Ramos (cell line): ENCODE measurements around the gene P2RY1.
"Not testable (repeated sequence)": the region's sequence is repeated elsewhere in the genome, so short reads cannot be mapped to it uniquely, and the experiment has no call there.

Source experiments
- in situ Hi-C: fragments of 300-500 bp; cut with MboI; formaldehyde crosslinking; loops from one replicate; pipeline ENCODE4 v1.14.3; 2022; ENCODE audit warnings: low sequenced_read_pairs; ENCODE audit not compliant: unreplicated experiment

P2RY1 gene

GRCh38 chr3:152835601-152836102, 721 bp downstream of the P2RY1 start:
- in situ Hi-C loops, result no loop called here

GRCh38 chr3:152836269-152836668, 1.3 kb downstream of the P2RY1 start:
- in situ Hi-C loops, result no loop called here

DNA sequence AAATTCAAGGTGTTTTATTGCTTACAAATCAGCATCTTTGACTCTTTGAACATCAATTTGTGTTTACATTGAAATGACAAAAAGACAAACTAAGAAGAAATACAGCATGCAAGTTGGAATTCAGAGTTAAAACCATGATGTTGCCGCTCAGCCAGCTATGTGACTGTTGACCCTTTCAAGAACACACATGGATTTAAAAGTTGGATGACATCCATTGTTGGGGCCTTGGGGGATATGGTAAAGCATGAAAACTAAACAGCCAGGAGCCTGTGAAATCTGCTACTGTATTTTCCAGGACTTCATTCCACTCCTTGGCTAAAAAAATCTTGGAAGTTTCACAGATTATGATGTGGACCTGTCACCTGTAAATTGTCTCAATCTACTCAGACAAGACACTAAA, 4.6 kb downstream of the P2RY1 start:
- in situ Hi-C loops, result no loop called here

GRCh38 chr3:152841131-152841530, 6.2 kb downstream of the P2RY1 start:
- in situ Hi-C loops, result no loop called here

DNA sequence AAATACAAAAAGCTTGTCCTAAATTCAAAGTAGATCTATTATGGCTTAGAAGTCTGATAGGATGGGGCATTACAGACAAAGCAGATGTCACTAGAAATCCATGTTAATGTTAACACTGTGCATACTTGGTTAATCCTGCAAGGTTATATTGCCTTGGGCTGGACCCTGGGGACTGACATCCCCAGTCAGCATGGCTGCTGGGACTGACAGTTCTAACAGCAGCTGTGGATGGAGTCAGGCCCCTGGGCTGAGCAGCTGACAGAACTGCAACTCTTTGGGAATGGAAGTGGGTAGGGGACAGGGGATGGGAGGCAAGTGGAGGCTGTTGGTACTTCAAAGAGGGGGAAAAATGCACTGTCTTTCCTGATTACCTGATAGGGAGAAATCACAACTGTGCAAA, 7.5 kb downstream of the P2RY1 start:
- in situ Hi-C loops, result no loop called here

GRCh38 chr3:152843955-152844354, 9.0 kb downstream of the P2RY1 start:
- in situ Hi-C loops, result no loop called here

DNA sequence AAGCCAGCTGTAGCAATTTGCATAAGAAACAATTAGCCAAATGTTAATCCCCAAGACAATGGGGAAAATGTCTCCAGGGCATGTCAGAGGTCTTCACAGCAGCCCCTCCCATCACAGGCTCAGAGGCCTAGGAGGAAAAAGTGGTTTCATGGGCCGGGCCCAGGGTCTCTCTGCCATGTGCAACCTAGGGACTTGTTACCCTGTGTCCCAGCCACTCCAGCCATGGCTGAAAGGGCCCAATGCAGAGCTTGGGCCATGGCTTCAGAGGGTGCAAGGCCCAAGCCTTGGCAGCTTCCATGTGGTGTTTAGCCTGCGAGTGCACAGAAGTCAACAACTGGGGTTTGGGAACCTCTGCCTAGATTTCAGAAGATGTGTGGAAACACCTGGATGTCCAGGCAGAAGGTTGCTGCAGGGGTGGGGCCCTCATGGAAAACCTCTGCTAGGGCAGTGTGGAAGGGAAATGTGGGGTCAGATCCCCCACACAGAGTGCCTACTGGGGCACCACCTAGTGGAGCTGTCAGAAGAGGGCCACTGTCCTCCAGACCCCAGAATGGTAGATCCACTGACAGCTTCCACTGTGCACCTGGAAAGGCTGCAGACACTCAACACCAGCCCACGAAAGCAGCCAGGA, 11.8 kb downstream of the P2RY1 start:
- in situ Hi-C loops, result not testable (repeated sequence)

- in situ Hi-C loops, result not testable (repeated sequence)
Measured at GRCh38 chr3:152847599-152847998, 12.7 kb downstream of the P2RY1 start.

- in situ Hi-C loops, result no loop called here
Measured at GRCh38 chr3:152849996-152850578, 15.2 kb downstream of the P2RY1 start.

- in situ Hi-C loops, result no loop called here
Measured at GRCh38 chr3:152853196-152853595, 18.3 kb downstream of the P2RY1 start.

DNA sequence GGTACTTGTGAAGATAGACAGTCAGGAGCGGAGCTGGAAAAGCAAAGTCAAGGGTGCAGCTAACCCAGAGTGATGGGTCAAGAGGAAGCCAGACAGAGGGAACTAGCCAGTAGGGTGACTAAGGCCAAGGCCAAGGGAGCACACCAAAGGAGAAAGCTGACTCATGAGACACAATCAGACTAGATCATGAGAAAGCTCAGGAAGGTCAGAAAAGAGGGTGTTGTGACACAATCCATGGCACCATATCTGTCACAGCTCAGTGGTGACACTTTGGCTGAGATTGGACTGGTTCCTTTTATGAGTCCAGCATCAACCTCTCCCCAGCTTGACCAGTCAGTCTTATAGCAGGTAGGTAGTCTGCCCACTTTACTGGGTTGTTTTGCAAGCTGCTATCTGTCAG, 22.2 kb downstream of the P2RY1 start:
- in situ Hi-C loops, result no loop called here

DNA sequence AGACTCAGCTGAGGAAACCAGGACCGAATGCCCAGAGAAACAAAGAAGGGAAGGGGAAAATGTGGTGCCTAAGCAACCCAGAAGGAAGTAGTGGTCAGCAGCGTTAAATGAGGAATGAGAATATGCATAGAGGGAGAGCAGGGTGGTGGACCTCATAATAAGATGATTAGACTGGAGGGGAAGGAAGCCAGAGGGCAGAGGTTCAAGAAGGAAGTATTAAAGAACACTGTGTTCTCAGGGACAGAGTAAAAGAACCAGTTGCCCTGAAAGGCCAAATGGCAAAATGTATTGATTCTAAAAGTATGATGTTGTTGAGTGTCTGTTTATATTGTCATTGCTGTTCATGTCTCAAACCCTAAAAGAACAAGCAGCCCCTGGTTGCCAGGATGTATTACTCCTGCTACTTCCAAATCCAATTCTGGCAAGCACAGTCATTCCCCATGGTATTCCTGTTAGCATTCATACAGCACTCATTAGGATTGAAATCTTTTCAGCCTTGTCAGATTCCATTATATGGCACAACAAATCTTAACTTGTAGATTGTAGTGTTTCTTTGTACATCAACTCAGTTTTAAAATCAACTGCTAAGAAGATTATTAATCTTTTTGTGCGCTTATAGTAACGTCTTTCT, 23.4 kb downstream of the P2RY1 start:
- in situ Hi-C loops, result no loop called here

DNA sequence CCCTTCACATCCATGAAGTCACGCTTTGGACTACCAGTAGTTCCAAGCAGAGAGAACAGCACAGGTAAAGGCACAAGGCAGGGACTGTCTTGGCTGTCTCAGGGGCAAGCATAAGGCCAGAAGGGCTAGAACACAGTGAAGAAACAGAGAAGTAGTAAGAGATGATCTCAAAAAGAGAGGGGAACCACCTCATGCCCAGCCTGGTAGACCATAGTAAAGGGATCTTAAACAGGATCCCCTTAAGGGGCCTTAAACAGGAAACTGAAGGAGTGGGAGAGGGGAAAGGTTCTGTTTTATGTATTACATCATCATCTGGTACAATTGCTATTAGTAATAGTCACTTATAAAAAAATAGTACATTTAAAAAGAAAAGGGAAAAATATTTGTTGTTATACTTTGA, 25.8 kb downstream of the P2RY1 start:
- in situ Hi-C loops, result no loop called here

GRCh38 chr3:152865668-152866245, 30.8 kb downstream of the P2RY1 start:
- in situ Hi-C loops, result no loop called here

DNA sequence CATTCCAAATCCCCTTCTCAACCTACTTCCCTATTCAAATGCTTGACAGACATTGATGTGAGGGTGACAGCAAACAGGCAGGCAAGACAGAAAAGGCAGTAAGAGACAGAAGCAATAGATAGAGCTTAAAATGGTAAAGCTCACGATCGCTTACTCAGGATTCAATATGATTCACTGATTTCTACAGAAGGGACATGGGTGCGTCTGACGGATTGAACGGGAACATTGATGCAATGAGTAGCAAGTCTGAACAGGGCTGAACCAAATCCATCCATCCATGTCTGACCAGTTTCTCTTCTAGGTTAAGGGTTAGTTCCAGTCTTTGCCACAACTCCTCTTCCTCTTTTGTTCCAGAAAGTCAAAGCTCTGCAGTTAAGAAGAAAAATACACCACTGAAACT, 35.1 kb downstream of the P2RY1 start:
- in situ Hi-C loops, result no loop called here

- in situ Hi-C loops, result not testable (repeated sequence)
Measured at GRCh38 chr3:152873314-152873713, 38.4 kb downstream of the P2RY1 start.

DNA sequence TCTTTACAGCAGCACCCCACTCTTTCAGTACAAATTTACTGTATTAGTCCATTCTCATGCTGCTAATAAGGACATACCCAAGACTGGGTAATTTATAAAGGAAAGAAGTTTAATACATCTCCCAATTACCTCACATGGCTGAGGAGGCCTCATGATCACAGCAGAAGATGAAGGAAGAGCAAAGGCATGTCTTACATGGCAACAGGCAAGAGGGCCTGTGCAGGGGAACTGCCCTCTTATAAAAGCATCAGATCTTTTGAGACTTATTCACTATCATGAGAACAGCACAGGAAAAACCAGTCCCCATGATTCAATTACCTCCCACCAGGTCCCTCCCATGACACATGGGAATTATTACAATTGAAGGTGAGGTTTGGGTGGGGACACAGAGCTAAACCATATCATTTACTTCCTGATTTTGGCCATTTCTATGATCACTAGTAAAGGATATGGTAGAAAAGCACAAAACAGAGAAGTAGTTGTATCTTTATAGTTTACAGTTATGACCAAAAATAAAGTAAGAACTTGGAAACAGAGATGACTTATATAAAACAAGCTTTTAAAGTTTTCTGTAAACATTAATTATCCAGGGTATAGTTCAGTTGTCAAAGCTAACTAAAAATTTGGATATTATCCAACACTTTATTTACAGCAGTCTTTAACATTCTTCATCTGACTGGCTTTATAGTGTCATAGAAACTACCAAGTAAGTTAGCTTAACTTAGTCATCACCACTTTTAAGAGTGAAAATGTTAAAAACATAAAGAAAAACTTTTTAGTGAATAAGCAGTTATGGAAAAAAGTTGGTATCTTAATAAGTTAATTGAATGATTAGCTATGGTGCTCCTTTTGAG, 40.2 kb downstream of the P2RY1 start:
- in situ Hi-C loops, result no loop called here

- in situ Hi-C loops, result no loop called here
Measured at GRCh38 chr3:152879130-152879789, 44.3 kb downstream of the P2RY1 start.

- in situ Hi-C loops, result no loop called here
Measured at GRCh38 chr3:152879790-152880174, 44.9 kb downstream of the P2RY1 start.

DNA sequence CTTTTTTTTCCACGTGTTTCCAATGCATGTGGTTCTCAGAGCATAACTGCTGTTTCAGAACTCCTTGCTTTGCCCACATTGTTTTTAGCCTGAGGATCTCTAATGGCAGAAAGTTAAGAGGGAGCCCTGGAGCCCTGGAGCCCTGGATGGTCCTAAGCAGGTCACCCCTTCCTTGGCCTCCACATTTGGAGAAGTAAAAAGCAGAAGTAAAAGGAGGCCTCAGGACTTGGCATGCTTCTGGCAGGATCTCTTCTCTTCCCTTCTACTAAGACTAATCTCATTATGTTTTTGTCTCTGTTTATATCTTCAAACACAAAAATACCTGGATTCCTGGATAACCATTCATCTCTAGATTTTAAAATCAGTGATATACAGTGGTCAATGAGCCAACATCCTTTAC, 50.1 kb downstream of the P2RY1 start:
- in situ Hi-C loops, result no loop called here
